Panc1 (cell line): ENCODE data around the gene FRMD4A.

Experiments
- POLR2AphosphoS5 ChIP-seq: IDR thresholded peaks from 2 replicates; pipeline ENCODE4 v1.6.1; 2012; ENCODE audit warnings: mild to moderate bottlenecking, low read depth, low read length, moderate library complexity
- SIN3A ChIP-seq: IDR thresholded peaks from 2 replicates; pipeline ENCODE4 v1.6.1; 2012; ENCODE audit warnings: low read depth, mild to moderate bottlenecking, low read length, moderate library complexity, borderline replicate concordance; ENCODE audit not compliant: insufficient read depth
- TF ChIP-seq, protein P1 (sequence below): fragments of 450-650 bp; IDR thresholded peaks from 2 replicates; pipeline ENCODE4 v1.5.1; 2017; ENCODE audit warnings: mild to moderate bottlenecking
- TF ChIP-seq, protein P2 (sequence below), 2 experiments: IDR thresholded peaks; 2 replicates each; pipeline ENCODE4 v1.6.1; 2011 to 2012; ENCODE audit warnings: low read depth in 2 of 2, control low read depth in 1 of 2, low read length in 1 of 2, mild to moderate bottlenecking in 1 of 2, moderate library complexity in 1 of 2; ENCODE audit not compliant: insufficient read depth in 1 of 2

DNA sequence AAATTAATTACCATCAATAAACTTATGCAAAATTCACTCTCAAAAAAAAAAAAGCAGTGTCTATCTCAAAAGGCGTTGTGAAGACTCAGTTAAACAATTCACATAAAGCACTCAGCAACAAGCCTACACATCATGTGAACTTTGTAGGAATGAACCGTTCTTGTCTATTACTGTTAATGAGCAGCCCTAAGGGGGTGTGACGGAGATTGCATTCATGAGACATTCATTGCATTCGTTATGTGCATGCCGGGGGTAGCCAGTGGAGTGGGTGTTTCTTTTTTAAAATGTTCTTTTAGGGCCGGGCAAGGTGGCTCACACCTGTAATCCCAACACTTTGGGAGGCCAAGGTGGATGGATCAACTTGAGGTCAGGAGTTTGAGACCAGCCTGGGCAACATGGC lies 551.0 kb downstream of the FRMD4A start:
- TF ChIP-seq, protein P1, sequence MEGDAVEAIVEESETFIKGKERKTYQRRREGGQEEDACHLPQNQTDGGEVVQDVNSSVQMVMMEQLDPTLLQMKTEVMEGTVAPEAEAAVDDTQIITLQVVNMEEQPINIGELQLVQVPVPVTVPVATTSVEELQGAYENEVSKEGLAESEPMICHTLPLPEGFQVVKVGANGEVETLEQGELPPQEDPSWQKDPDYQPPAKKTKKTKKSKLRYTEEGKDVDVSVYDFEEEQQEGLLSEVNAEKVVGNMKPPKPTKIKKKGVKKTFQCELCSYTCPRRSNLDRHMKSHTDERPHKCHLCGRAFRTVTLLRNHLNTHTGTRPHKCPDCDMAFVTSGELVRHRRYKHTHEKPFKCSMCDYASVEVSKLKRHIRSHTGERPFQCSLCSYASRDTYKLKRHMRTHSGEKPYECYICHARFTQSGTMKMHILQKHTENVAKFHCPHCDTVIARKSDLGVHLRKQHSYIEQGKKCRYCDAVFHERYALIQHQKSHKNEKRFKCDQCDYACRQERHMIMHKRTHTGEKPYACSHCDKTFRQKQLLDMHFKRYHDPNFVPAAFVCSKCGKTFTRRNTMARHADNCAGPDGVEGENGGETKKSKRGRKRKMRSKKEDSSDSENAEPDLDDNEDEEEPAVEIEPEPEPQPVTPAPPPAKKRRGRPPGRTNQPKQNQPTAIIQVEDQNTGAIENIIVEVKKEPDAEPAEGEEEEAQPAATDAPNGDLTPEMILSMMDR, result no peak
- TF ChIP-seq, protein P2, sequence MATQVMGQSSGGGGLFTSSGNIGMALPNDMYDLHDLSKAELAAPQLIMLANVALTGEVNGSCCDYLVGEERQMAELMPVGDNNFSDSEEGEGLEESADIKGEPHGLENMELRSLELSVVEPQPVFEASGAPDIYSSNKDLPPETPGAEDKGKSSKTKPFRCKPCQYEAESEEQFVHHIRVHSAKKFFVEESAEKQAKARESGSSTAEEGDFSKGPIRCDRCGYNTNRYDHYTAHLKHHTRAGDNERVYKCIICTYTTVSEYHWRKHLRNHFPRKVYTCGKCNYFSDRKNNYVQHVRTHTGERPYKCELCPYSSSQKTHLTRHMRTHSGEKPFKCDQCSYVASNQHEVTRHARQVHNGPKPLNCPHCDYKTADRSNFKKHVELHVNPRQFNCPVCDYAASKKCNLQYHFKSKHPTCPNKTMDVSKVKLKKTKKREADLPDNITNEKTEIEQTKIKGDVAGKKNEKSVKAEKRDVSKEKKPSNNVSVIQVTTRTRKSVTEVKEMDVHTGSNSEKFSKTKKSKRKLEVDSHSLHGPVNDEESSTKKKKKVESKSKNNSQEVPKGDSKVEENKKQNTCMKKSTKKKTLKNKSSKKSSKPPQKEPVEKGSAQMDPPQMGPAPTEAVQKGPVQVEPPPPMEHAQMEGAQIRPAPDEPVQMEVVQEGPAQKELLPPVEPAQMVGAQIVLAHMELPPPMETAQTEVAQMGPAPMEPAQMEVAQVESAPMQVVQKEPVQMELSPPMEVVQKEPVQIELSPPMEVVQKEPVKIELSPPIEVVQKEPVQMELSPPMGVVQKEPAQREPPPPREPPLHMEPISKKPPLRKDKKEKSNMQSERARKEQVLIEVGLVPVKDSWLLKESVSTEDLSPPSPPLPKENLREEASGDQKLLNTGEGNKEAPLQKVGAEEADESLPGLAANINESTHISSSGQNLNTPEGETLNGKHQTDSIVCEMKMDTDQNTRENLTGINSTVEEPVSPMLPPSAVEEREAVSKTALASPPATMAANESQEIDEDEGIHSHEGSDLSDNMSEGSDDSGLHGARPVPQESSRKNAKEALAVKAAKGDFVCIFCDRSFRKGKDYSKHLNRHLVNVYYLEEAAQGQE (IDR thresholded peaks at IDR 0.05; ENCODE audit: insufficient read depth in 1 of 2, low read depth in 2 of 2, low read length in 1 of 2), result no peak
- no peak for TF ChIP-seq POLR2AphosphoS5
- no peak for TF ChIP-seq SIN3A
